Activated naive CD4-positive, alpha-beta T cell treated with Interleukin-2 at 50 U/mL for 16 hours (primary cell): Measurements from ENCODE around the gene IFNA2.
"Not testable (repeated sequence)": the region's sequence is repeated elsewhere in the genome, so short reads cannot be mapped to it uniquely, and the experiment has no call there.

Experiments
- DNase-seq: peaks from one replicate; pipeline ENCODE4 v3.0.0-alpha.2; 2020

The IFNA2 gene

GRCh38 chr9:21381448-21382339, 3.5 kb downstream of the IFNA2 start:
- no peak for DNase-seq

GRCh38 chr9:21371467-21371866, 13.7 kb downstream of the IFNA2 start:
- DNase-seq, result not testable (repeated sequence)

- no peak for DNase-seq
These were observed 17.2 kb downstream of the IFNA2 start, which contains the start of gene IFNA13 for GRCh38 chr9:21367957-21368356. Gene IFNA13, minus strand, starts transcription at chr9:21368057. Its CDS starts 47 bp downstream, at chr9:21368010.

GRCh38 chr9:21367169-21367568, 18.0 kb downstream of the IFNA2 start:
- not testable (repeated sequence) for DNase-seq

- no peak for DNase-seq
These were observed 22.9 kb downstream of the IFNA2 start for GRCh38 chr9:21362287-21362686.

- DNase-seq, result no peak
These were observed 27.4 kb downstream of the IFNA2 start for GRCh38 chr9:21357479-21358460.

GRCh38 chr9:21350787-21351186, 34.4 kb downstream of the IFNA2 start, which contains the start of gene IFNA6:
Gene IFNA6, minus strand, starts transcription at chr9:21350887. Its CDS starts 0 bp downstream, at chr9:21350887.
- no peak for DNase-seq

- DNase-seq, result no peak
These were observed 36.7 kb downstream of the IFNA2 start for GRCh38 chr9:21348430-21348970.

GRCh38 chr9:21340735-21341134, 44.5 kb downstream of the IFNA2 start:
- no peak for DNase-seq

GRCh38 chr9:21336457-21336856, 48.7 kb downstream of the IFNA2 start:
- DNase-seq, result no peak

GRCh38 chr9:21334701-21335632, 50.2 kb downstream of the IFNA2 start, which contains the start of gene KLHL9:
Gene KLHL9, minus strand, starts transcription at chr9:21335404. Its CDS starts 545 bp downstream, at chr9:21334859.
- DNase-seq, result peak; percentile 86
